WERI-Rb-1 (cell line): ENCODE results near the gene SMOC2.

Source experiments
- DNase-seq: peaks from one replicate; pipeline ENCODE4 v3.0.0-alpha.2; 2020
- H3K27ac ChIP-seq: fragments of 250-450 bp; sonication (Bioruptor Pico); 2 replicates; pipeline ENCODE4 v1.5.1; 2020; ENCODE audit warnings: mild to moderate bottlenecking, moderate library complexity
- H3K27me3 ChIP-seq: fragments of 250-450 bp; sonication (Bioruptor Pico); 2 replicates; pipeline ENCODE4 v1.5.1; 2021; ENCODE audit warnings: mild to moderate bottlenecking, low read depth, moderate library complexity; ENCODE audit not compliant: insufficient read depth, severe bottlenecking
- H3K36me3 ChIP-seq: fragments of 250-450 bp; sonication (Bioruptor Pico); 2 replicates; pipeline ENCODE4 v1.5.1; 2020; ENCODE audit warnings: mild to moderate bottlenecking, moderate library complexity
- H3K4me3 ChIP-seq: 2 replicates; pipeline ENCODE4 v1.5.1; 2011; ENCODE audit warnings: low read depth, mild to moderate bottlenecking, control low read depth, low read length
- H3K9me3 ChIP-seq: fragments of 250-450 bp; sonication (Bioruptor Pico); 2 replicates; pipeline ENCODE4 v1.5.1; 2021; ENCODE audit warnings: mild to moderate bottlenecking, moderate library complexity; ENCODE audit not compliant: severe bottlenecking
- CTCF ChIP-seq: IDR thresholded peaks from 2 replicates; pipeline ENCODE4 v1.5.1; 2011; ENCODE audit warnings: low read depth, mild to moderate bottlenecking, control low read depth, inconsistent platforms, low read length

SMOC2 gene

GRCh38 chr6:168472363-168472762 is 31.4 kb downstream of the SMOC2 start:
- Histone ChIP-seq H3K36me3 (no peaks in the 10 kb centered on the region), H3K27ac (no peak overlapping the region), H3K27me3 (no peaks in the 10 kb centered on the region), H3K4me3 (no peak overlapping the region), H3K9me3 (no peaks in the 10 kb centered on the region)
- TF ChIP-seq CTCF = no peak
- DNase-seq = no peak

GRCh38 chr6:168473197-168473596 is 32.2 kb downstream of the SMOC2 start:
- H3K27me3 ChIP-seq = no peaks in the 10 kb centered on the region
- H3K4me3 ChIP-seq = no peak overlapping the region
- DNase-seq = no peak
- no peaks in the 10 kb centered on the region for H3K36me3 ChIP-seq
- no peak for TF ChIP-seq CTCF
- H3K9me3 ChIP-seq = no peaks in the 10 kb centered on the region
- no peak overlapping the region for H3K27ac ChIP-seq

- DNase-seq = no peak
- Histone ChIP-seq H3K9me3 (peaks cover 3% of the 10 kb centered on the region), H3K4me3 (no peak overlapping the region), H3K27ac (no peak overlapping the region), H3K27me3 (no peaks in the 10 kb centered on the region), H3K36me3 (no peaks in the 10 kb centered on the region)
- no peak for TF ChIP-seq CTCF
Measured at GRCh38 chr6:168475188-168476013, 34.4 kb downstream of the SMOC2 start.

DNA sequence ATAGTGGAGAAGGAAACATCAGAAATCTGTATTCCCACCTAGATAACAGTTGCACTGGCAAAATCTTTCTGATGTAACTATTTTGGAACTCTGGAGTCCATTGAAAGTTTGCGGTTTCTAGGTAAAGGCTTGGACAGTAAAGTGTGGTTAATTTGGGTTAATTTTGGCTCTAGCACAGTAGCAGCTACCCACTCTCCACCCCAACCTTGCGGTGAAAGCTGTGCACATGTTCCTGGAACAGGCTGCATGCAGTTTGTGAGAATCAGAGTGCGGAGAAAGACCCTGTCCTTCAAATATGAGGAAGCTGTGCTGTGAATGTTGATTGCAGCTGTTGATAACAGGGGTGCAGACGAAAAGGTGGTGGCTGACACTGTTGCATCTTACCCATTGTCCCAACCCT is 38.4 kb downstream of the SMOC2 start:
- Histone ChIP-seq H3K27me3 (no peaks in the 10 kb centered on the region), H3K9me3 (peaks cover 3% of the 10 kb centered on the region), H3K27ac (no peak overlapping the region), H3K4me3 (no peak overlapping the region), H3K36me3 (no peaks in the 10 kb centered on the region)
- no peak for DNase-seq
- TF ChIP-seq CTCF = no peak

DNA sequence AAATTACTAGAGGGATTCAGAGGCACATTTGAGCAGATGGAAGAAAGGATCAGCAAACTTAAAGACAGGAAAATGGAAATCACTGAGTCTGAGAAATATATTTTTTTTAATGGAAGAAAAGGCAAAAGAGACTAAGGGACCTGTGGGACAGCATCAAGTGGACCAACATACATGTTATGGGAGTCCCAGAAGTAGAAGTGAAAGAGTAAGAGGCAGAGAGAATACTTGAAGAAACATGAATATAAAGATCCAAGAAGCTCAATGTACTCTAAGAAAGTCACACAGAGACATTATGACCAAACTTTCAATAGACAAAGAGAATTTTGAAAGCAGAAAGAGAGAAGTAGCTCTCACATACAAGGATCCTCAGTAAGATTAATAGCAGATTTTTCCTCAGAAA is 39.5 kb downstream of the SMOC2 start:
- no peak overlapping the region for H3K27ac ChIP-seq
- H3K9me3 ChIP-seq = peaks cover 3% of the 10 kb centered on the region
- no peak overlapping the region for H3K4me3 ChIP-seq
- no peak for DNase-seq
- no peaks in the 10 kb centered on the region for H3K27me3 ChIP-seq
- TF ChIP-seq CTCF = no peak
- no peaks in the 10 kb centered on the region for H3K36me3 ChIP-seq

DNA sequence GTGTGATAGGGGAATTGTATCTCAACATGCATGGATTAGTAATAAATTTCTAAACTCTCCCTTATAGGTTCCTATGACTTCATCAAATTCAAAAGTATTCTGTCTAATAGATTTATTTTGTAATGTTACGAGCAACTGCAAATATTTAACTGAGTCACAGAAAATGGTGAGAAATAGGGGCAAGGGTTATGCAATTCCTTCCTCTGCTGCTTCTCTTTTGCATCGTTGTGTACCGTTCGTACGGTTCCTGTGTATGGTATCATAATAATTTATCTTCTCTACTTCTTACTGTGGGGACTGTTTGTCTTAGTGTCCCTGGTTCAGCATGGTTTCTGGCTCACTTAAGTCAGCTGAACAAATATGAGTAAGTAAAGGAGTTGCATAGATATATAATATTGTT is 44.8 kb downstream of the SMOC2 start:
- no peaks in the 10 kb centered on the region for H3K9me3 ChIP-seq
- H3K4me3 ChIP-seq = no peak overlapping the region
- TF ChIP-seq CTCF = no peak
- DNase-seq = no peak
- no peaks in the 10 kb centered on the region for H3K27me3 ChIP-seq
- no peaks in the 10 kb centered on the region for H3K36me3 ChIP-seq
- no peak overlapping the region for H3K27ac ChIP-seq
